GM23338 (cell line): Measurements from ENCODE around the gene MYDGF.

ENCODE experiments used
- EZH2 ChIP-seq: fragments of 200-600 bp; sonication (generic); IDR thresholded peaks from one replicate; pipeline ENCODE4 v1.8.0; 2017; ENCODE audit warnings: antibody characterized with exemption, mild to moderate bottlenecking, low read depth; ENCODE audit not compliant: unreplicated experiment
- EZH2phosphoT487 ChIP-seq: fragments of 200-600 bp; sonication (generic); IDR thresholded peaks from one replicate; pipeline ENCODE4 v1.8.1; 2018; ENCODE audit warnings: antibody characterized with exemption; ENCODE audit not compliant: unreplicated experiment
- JUNB ChIP-seq: IDR thresholded peaks from one replicate; pipeline ENCODE4 v1.6.1; 2016; ENCODE audit warnings: antibody characterized with exemption; ENCODE audit not compliant: unreplicated experiment
- POLR2AphosphoS5 ChIP-seq: IDR thresholded peaks from 2 replicates; pipeline ENCODE4 v1.6.1; 2016; ENCODE audit warnings: antibody characterized with exemption, low read depth
- STAT1 ChIP-seq: IDR thresholded peaks from one replicate; pipeline ENCODE4 v1.6.1; 2016; ENCODE audit warnings: antibody characterized with exemption; ENCODE audit not compliant: unreplicated experiment
- ZNF114 ChIP-seq: fragments of 250-450 bp; sonication (Bioruptor Pico); IDR thresholded peaks from 2 replicates; pipeline ENCODE4 v1.5.0; 2020; ENCODE audit warnings: mild to moderate bottlenecking, moderate library complexity
- TF ChIP-seq, protein P1 (sequence below), 2 experiments: fragments of 200-600 bp in 1 of 2; sonication (generic) in 1 of 2; conservative IDR thresholded peaks; 2 replicates each; pipeline versions ENCODE4 v1.5.1 to v1.6.1; 2016 to 2017; ENCODE audit warnings: antibody characterized with exemption in 2 of 2, low read depth in 2 of 2, mild to moderate bottlenecking in 2 of 2, moderate library complexity in 1 of 2
- TF ChIP-seq, protein P2 (sequence below): IDR thresholded peaks from one replicate; pipeline ENCODE4 v1.6.1; 2018; ENCODE audit warnings: antibody characterized with exemption; ENCODE audit not compliant: unreplicated experiment

DNA sequence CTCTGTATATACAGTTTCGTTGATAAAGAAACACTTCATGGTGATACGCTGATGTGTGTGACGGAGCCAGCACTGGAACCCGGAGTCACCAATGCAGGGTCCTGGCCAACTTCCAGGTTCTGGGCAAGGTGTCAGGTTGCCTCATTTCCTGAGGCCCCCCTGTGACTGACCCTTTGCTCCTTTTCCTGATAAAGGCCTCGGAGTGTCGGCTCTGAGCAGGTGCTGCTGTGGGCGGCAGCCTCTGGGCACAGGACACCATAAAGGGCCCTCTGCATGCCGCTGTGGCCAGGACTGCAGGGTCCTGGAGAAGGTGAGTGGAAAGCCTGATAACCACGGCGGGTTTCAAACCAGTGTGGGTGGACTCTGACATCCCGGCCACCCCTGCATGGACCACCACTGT, 17.3 kb upstream of the MYDGF start:
- TF ChIP-seq, protein P1, sequence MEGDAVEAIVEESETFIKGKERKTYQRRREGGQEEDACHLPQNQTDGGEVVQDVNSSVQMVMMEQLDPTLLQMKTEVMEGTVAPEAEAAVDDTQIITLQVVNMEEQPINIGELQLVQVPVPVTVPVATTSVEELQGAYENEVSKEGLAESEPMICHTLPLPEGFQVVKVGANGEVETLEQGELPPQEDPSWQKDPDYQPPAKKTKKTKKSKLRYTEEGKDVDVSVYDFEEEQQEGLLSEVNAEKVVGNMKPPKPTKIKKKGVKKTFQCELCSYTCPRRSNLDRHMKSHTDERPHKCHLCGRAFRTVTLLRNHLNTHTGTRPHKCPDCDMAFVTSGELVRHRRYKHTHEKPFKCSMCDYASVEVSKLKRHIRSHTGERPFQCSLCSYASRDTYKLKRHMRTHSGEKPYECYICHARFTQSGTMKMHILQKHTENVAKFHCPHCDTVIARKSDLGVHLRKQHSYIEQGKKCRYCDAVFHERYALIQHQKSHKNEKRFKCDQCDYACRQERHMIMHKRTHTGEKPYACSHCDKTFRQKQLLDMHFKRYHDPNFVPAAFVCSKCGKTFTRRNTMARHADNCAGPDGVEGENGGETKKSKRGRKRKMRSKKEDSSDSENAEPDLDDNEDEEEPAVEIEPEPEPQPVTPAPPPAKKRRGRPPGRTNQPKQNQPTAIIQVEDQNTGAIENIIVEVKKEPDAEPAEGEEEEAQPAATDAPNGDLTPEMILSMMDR (conservative IDR thresholded peaks at IDR 0.05; ENCODE audit: low read depth in 2 of 2) = no peak
- TF ChIP-seq EZH2phosphoT487 (no peak), EZH2 (no peak), STAT1 (no peak), POLR2AphosphoS5 (no peak), ZNF114 (no peak), JUNB (no peak)
- TF ChIP-seq, protein P2, sequence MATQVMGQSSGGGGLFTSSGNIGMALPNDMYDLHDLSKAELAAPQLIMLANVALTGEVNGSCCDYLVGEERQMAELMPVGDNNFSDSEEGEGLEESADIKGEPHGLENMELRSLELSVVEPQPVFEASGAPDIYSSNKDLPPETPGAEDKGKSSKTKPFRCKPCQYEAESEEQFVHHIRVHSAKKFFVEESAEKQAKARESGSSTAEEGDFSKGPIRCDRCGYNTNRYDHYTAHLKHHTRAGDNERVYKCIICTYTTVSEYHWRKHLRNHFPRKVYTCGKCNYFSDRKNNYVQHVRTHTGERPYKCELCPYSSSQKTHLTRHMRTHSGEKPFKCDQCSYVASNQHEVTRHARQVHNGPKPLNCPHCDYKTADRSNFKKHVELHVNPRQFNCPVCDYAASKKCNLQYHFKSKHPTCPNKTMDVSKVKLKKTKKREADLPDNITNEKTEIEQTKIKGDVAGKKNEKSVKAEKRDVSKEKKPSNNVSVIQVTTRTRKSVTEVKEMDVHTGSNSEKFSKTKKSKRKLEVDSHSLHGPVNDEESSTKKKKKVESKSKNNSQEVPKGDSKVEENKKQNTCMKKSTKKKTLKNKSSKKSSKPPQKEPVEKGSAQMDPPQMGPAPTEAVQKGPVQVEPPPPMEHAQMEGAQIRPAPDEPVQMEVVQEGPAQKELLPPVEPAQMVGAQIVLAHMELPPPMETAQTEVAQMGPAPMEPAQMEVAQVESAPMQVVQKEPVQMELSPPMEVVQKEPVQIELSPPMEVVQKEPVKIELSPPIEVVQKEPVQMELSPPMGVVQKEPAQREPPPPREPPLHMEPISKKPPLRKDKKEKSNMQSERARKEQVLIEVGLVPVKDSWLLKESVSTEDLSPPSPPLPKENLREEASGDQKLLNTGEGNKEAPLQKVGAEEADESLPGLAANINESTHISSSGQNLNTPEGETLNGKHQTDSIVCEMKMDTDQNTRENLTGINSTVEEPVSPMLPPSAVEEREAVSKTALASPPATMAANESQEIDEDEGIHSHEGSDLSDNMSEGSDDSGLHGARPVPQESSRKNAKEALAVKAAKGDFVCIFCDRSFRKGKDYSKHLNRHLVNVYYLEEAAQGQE = no peak
